ENCODE data around the gene HIF1AN.

GRCh38 chr10:100515612-100516011, 20.1 kb upstream of the HIF1AN start:
- no peak for TF ChIP-seq CTCF (IDR thresholded peaks at IDR 0.05)
- TF ChIP-seq POLR2A (IDR thresholded peaks at IDR 0.05): no peak
